H1 (cell line): ENCODE measurements around the gene CEP41.

Experiments
- CEBPB ChIP-seq: IDR thresholded peaks from 2 replicates; pipeline ENCODE4 v1.6.1; 2012; ENCODE audit warnings: low read depth, low read length
- GABPA ChIP-seq: IDR thresholded peaks from 2 replicates; pipeline ENCODE4 v1.6.1; 2011; ENCODE audit warnings: mild to moderate bottlenecking, low read length, moderate library complexity, borderline replicate concordance; ENCODE audit not compliant: insufficient read depth
- MAFK ChIP-seq: IDR thresholded peaks from 2 replicates; pipeline ENCODE4 v1.6.1; 2012; ENCODE audit warnings: low read depth, mild to moderate bottlenecking, improper control_type of control experiment, low read length
- TF ChIP-seq, protein P1 (sequence below), 3 experiments: IDR thresholded peaks; 1 replicate in 2 of 3; 2 replicates in 1 of 3; pipeline versions ENCODE4 v1.5.1 to v1.6.1; 2011; ENCODE audit warnings: low read length in 3 of 3, mild to moderate bottlenecking in 3 of 3, inconsistent platforms in 2 of 3, low read depth in 1 of 3, moderate library complexity in 1 of 3; ENCODE audit not compliant: insufficient read depth in 1 of 3; ENCODE audit errors: control extremely low read depth in 1 of 3

DNA sequence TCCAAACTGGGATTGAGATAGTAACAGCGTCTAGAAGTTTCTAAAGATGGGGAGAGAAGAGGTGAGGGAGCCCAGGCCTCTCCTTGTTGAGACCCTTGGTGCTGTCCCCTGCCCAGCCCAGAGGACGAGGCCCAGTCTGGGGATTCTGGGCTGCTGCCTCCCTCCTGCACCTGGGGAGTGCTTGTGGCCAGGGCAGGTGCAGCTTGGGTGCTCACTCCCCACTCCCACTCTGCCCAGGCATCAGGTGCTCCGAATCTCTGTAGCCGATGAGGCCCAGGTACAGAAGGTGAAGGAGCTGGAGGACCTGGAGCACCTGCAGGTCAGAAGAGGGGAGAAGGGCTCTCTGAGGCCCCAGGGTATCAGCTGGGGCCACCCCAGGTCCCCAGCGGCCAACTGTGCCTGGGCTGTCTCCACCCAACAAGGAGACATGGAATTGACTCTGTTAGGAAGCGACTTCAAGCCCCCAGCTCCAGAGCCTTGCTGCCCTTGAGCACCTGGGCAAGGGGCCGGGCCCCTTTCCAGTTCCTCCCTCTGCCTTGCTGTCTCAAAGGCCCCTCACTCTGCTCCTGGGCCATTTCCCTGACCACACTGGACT, 59.9 kb downstream of the CEP41 start:
- TF ChIP-seq MAFK (no peak), GABPA (no peak), CEBPB (no peak)
- TF ChIP-seq, protein P1, sequence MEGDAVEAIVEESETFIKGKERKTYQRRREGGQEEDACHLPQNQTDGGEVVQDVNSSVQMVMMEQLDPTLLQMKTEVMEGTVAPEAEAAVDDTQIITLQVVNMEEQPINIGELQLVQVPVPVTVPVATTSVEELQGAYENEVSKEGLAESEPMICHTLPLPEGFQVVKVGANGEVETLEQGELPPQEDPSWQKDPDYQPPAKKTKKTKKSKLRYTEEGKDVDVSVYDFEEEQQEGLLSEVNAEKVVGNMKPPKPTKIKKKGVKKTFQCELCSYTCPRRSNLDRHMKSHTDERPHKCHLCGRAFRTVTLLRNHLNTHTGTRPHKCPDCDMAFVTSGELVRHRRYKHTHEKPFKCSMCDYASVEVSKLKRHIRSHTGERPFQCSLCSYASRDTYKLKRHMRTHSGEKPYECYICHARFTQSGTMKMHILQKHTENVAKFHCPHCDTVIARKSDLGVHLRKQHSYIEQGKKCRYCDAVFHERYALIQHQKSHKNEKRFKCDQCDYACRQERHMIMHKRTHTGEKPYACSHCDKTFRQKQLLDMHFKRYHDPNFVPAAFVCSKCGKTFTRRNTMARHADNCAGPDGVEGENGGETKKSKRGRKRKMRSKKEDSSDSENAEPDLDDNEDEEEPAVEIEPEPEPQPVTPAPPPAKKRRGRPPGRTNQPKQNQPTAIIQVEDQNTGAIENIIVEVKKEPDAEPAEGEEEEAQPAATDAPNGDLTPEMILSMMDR (IDR thresholded peaks at IDR 0.05; ENCODE audit: control extremely low read depth in 1 of 3, insufficient read depth in 1 of 3, low read depth in 1 of 3, low read length in 3 of 3), result no peak
